ENCODE measurements around the gene FAM107A. TPM values are rescaled to one million over a fixed set of nuclear protein-coding genes. Genes with fewer than 3 reads are reported as not detected.

FAM107A gene
- total and polyA plus RNA-seq, 2 of the 13 experiments (the other 11 are each of a cell fraction or from before 2014, with no cell fraction given) = not detected

GRCh38 chr3:58557491-58557890 lies 19.7 kb downstream of the FAM107A start (continued):
- TF ChIP-seq ZNF850 (CRISPR knock-in tag; conservative IDR thresholded peaks at IDR 0.05) = no peak
- TF ChIP-seq ZNF34 (CRISPR knock-in tag; IDR thresholded peaks at IDR 0.05; ENCODE audit: borderline replicate concordance) = no peak
- no peak for TF ChIP-seq ZNF782 (CRISPR knock-in tag; IDR thresholded peaks at IDR 0.05; ENCODE audit: borderline replicate concordance)
- TF ChIP-seq RXRA (CRISPR knock-in tag; IDR thresholded peaks at IDR 0.05) = no peak
- no peak for TF ChIP-seq ERF (CRISPR knock-in tag; IDR thresholded peaks at IDR 0.05)
- no peak for TF ChIP-seq ZBTB43 (CRISPR knock-in tag; conservative IDR thresholded peaks at IDR 0.05)
- no peak for TF ChIP-seq NFIB (CRISPR knock-in tag; IDR thresholded peaks at IDR 0.05; ENCODE audit: borderline replicate concordance)
- no peak for TF ChIP-seq ZNF781 (CRISPR knock-in tag; IDR thresholded peaks at IDR 0.05; ENCODE audit: borderline replicate concordance, not compliant biosample characterization)
- TF ChIP-seq ATF2 (CRISPR knock-in tag; IDR thresholded peaks at IDR 0.05) = no peak
- TF ChIP-seq ZNF569 (CRISPR knock-in tag; IDR thresholded peaks at IDR 0.05; ENCODE audit: borderline replicate concordance) = no peak
- TF ChIP-seq SOX13 (IDR thresholded peaks at IDR 0.05) = peak; percentile 66; the same call in 1 of the 2 replicates
- TF ChIP-seq SOX13 (CRISPR knock-in tag; conservative IDR thresholded peaks at IDR 0.05 in 1 of 2, IDR thresholded peaks at IDR 0.05 in 1 of 2) = peak in 1 of 2 experiments; percentile 96; a peak in 2 of 4 replicates
- TF ChIP-seq ZNF292 (CRISPR knock-in tag; IDR thresholded peaks at IDR 0.05; ENCODE audit: borderline replicate concordance, low read depth) = no peak
- TF ChIP-seq HMG20A (CRISPR knock-in tag; IDR thresholded peaks at IDR 0.05; ENCODE audit: borderline replicate concordance) = no peak; the same call in 1 of the 2 replicates
- TF ChIP-seq ZNF546 (CRISPR knock-in tag; conservative IDR thresholded peaks at IDR 0.05) = no peak
- no peak for TF ChIP-seq XRCC5 (optimal IDR thresholded peaks at IDR 0.05; ENCODE audit: low read length)
- TF ChIP-seq, protein P1, sequence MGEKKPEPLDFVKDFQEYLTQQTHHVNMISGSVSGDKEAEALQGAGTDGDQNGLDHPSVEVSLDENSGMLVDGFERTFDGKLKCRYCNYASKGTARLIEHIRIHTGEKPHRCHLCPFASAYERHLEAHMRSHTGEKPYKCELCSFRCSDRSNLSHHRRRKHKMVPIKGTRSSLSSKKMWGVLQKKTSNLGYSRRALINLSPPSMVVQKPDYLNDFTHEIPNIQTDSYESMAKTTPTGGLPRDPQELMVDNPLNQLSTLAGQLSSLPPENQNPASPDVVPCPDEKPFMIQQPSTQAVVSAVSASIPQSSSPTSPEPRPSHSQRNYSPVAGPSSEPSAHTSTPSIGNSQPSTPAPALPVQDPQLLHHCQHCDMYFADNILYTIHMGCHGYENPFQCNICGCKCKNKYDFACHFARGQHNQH (CRISPR knock-in tag; IDR thresholded peaks at IDR 0.05) = no peak
- TF ChIP-seq, protein P2, sequence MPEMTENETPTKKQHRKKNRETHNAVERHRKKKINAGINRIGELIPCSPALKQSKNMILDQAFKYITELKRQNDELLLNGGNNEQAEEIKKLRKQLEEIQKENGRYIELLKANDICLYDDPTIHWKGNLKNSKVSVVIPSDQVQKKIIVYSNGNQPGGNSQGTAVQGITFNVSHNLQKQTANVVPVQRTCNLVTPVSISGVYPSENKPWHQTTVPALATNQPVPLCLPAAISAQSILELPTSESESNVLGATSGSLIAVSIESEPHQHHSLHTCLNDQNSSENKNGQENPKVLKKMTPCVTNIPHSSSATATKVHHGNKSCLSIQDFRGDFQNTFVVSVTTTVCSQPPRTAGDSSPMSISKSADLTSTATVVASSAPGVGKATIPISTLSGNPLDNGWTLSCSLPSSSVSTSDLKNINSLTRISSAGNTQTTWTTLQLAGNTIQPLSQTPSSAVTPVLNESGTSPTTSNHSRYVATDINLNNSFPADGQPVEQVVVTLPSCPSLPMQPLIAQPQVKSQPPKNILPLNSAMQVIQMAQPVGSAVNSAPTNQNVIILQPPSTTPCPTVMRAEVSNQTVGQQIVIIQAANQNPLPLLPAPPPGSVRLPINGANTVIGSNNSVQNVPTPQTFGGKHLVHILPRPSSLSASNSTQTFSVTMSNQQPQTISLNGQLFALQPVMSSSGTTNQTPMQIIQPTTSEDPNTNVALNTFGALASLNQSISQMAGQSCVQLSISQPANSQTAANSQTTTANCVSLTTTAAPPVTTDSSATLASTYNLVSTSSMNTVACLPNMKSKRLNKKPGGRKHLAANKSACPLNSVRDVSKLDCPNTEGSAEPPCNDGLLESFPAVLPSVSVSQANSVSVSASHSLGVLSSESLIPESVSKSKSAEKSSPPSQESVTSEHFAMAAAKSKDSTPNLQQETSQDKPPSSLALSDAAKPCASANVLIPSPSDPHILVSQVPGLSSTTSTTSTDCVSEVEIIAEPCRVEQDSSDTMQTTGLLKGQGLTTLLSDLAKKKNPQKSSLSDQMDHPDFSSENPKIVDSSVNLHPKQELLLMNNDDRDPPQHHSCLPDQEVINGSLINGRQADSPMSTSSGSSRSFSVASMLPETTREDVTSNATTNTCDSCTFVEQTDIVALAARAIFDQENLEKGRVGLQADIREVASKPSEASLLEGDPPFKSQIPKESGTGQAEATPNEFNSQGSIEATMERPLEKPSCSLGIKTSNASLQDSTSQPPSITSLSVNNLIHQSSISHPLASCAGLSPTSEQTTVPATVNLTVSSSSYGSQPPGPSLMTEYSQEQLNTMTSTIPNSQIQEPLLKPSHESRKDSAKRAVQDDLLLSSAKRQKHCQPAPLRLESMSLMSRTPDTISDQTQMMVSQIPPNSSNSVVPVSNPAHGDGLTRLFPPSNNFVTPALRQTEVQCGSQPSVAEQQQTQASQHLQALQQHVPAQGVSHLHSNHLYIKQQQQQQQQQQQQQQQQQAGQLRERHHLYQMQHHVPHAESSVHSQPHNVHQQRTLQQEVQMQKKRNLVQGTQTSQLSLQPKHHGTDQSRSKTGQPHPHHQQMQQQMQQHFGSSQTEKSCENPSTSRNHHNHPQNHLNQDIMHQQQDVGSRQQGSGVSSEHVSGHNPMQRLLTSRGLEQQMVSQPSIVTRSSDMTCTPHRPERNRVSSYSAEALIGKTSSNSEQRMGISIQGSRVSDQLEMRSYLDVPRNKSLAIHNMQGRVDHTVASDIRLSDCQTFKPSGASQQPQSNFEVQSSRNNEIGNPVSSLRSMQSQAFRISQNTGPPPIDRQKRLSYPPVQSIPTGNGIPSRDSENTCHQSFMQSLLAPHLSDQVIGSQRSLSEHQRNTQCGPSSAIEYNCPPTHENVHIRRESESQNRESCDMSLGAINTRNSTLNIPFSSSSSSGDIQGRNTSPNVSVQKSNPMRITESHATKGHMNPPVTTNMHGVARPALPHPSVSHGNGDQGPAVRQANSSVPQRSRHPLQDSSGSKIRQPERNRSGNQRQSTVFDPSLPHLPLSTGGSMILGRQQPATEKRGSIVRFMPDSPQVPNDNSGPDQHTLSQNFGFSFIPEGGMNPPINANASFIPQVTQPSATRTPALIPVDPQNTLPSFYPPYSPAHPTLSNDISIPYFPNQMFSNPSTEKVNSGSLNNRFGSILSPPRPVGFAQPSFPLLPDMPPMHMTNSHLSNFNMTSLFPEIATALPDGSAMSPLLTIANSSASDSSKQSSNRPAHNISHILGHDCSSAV (CRISPR knock-in tag; IDR thresholded peaks at IDR 0.05; ENCODE audit: borderline replicate concordance) = no peak
- no peak for TF ChIP-seq CBFB (CRISPR knock-in tag; IDR thresholded peaks at IDR 0.05)

Measured in HepG2 (cell line).